Measurements from ENCODE around the gene DDX49. TPM values are rescaled to one million over a fixed set of nuclear protein-coding genes. Genes with fewer than 3 reads are reported as not detected.

Gene DDX49
- total and polyA plus RNA-seq, 8 donors, result 25.3 to 185 (median 53.5) TPM

DNA sequence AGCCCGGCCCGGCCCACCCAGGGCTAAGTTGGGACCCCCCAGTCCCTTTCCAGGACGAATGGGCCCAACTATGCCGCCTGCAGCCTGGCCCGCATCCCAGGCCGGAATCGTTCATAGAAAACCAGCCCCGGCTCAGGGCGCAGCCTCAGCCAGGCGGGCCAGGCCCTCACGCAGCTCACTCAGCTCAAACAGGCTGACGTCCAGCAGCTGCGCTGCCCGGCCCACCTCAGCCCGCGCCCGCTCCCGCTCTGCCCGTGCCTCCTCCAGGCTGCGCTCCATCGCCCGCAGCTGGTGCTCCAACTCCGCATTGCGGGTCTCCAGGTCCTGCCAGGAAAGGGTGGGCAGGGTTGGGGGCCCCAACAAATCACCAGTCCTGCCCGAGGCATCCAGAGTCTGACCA is 9.8 kb downstream of the DDX49 start:
- TF ChIP-seq POLR2AphosphoS5 (IDR thresholded peaks at IDR 0.05), result no peak
- no peak for TF ChIP-seq POLR2A (IDR thresholded peaks at IDR 0.05)
- TF ChIP-seq EP300 (IDR thresholded peaks at IDR 0.05), result no peak
- TF ChIP-seq, protein P1, sequence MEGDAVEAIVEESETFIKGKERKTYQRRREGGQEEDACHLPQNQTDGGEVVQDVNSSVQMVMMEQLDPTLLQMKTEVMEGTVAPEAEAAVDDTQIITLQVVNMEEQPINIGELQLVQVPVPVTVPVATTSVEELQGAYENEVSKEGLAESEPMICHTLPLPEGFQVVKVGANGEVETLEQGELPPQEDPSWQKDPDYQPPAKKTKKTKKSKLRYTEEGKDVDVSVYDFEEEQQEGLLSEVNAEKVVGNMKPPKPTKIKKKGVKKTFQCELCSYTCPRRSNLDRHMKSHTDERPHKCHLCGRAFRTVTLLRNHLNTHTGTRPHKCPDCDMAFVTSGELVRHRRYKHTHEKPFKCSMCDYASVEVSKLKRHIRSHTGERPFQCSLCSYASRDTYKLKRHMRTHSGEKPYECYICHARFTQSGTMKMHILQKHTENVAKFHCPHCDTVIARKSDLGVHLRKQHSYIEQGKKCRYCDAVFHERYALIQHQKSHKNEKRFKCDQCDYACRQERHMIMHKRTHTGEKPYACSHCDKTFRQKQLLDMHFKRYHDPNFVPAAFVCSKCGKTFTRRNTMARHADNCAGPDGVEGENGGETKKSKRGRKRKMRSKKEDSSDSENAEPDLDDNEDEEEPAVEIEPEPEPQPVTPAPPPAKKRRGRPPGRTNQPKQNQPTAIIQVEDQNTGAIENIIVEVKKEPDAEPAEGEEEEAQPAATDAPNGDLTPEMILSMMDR (IDR thresholded peaks at IDR 0.05), result no peak
- intact Hi-C loops (cut with DNase I; ENCODE audit: low total_unique reads), result no loop called here
- WGBS, 5 donors, result 85 to 93% (median 90%) methylated on average over 14 to 25 of the region's 25 CpGs
- Histone ChIP-seq H3K4me3 (no peak overlapping the region), H3K27me3 (no peaks in the 10 kb centered on the region), H3K4me1 (peaks cover 7 to 14% (median 12%) of the 10 kb centered on the region in 4 donors), H3K9me3 (no peaks in the 10 kb centered on the region), H3K36me3 (peaks cover 26 to 86% (median 74%) of the 10 kb centered on the region in 4 donors), H3K27ac (no peak overlapping the region)
- DNase-seq, result no peak

DNA sequence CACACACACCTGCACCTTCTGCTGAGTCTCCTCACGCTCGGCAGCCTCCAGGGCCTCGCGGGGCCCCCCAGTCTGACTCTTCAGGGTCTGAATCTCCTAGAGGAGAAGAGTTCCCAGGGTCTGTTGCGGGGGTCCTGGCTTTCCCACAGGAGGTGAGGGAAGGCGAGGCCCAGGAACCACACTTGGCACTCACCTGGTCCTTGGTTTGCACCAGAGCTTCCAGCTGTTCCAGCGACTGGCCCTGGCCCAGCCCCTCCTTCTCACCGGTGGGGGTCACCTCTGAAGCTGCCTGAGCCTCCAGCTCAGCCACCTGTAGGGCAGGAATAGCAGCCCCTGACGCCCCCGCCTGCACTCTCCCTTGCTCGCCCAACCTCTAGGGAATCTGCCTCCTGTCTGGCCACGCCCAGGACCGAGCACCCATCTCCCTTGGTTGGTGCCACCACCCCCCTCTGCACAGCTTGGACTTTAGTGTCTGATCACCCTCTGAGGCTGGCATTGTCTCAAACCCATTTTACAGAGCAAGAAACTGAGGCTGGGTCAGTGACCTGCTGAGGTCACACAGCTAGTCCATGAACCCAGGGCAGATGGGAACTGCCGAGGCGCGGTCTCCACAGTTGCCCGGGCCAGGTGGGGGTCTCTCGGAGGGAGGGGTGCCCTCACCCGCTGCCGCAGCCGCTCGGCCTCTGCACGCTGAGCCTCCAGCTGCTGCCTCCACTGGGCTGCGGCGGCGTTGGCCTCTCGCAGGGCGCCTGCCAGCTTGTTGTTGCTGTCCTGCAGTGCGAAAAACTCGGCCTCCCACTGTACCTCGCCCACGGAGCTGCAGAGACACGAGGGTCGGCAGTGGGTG is 12.0 kb downstream of the DDX49 start:
- intact Hi-C loops (cut with DNase I; ENCODE audit: low total_unique reads), result no loop called here
- no peak for TF ChIP-seq POLR2A (IDR thresholded peaks at IDR 0.05)
- TF ChIP-seq, protein P1 (IDR thresholded peaks at IDR 0.05), result no peak
- Histone ChIP-seq H3K4me3 (peak overlapping the region in 2 of 4 donors; percentile 24 to 33), H3K9me3 (no peaks in the 10 kb centered on the region), H3K27ac (no peak overlapping the region), H3K36me3 (peaks cover 11 to 69% (median 58%) of the 10 kb centered on the region in 4 donors), H3K4me1 (peaks cover 7 to 14% (median 12%) of the 10 kb centered on the region in 4 donors), H3K27me3 (no peaks in the 10 kb centered on the region)
- 82 to 90% (median 87%) methylated on average over 13 to 34 of the region's 34 CpGs for WGBS, 5 donors
- no peak for DNase-seq

DNA sequence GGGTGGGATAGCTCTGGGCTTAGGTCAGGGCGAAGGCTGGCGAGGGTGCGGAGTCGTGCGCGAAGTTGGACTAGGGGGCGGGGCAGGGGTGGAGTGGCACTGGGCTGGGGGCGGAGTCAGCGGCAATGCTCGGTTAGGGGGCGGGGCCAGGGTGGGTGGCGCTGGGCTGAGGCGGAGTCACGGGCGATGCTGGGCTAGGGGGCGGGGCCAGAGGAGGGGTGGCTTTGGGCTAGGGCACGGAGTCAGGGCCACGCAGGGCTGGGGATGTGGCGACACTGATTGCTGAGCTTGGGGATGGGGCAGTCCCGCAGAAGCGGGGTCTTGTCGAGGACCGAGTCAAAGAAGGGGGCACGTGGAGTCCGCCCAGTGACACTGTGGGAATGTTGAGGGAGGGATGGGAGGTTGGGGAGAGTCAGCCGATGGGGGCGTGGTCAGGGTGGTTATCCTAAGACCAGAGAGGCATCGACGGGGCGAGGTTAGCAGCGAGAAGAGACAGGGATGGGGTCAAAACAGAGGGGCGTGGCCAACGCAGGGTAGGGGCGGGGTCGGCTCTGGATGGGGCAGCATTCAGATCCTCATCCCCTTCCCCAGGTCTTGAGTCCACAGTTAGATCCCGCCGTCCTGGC is 12.8 kb downstream of the DDX49 start:
- Histone ChIP-seq H3K27me3 (no peaks in the 10 kb centered on the region), H3K36me3 (peaks cover 11 to 61% (median 51%) of the 10 kb centered on the region in 4 donors), H3K4me3 (peak overlapping the region; percentile 7 to 38 (median 28)), H3K27ac (no peak overlapping the region), H3K4me1 (peaks cover 7 to 14% (median 12%) of the 10 kb centered on the region in 4 donors), H3K9me3 (no peaks in the 10 kb centered on the region)
- peak; percentile 82 to 87 for DNase-seq
- TF ChIP-seq POLR2AphosphoS5 (IDR thresholded peaks at IDR 0.05), result no peak
- TF ChIP-seq EP300 (IDR thresholded peaks at IDR 0.05), result no peak
- TF ChIP-seq POLR2A (IDR thresholded peaks at IDR 0.05), result no peak
- TF ChIP-seq, protein P1 (IDR thresholded peaks at IDR 0.05), result no peak
- 9 to 20% (median 15%) methylated on average over 23 to 37 of the region's 37 CpGs for WGBS, 5 donors
- intact Hi-C loops (cut with DNase I; ENCODE audit: low total_unique reads), result no loop called here

DNA sequence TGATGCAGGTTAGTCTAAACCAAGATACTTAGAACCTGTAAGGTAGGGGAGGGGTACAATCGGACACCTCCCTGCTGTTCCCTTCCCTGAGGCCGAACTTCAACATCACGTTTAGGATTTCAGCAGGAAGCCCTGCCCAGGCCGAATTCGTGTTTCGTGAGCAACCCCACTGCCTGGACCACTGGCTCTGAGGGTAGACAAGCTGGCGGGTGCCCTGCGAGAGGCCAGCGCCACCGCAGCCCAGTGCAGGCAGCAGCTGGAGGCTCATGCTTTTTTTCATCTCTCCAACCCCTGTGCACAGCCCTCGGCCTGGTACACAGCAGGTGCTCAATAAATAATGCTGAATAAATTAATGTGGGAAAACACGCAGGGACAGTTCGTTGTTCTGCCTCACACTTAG is 13.8 kb downstream of the DDX49 start:
- Histone ChIP-seq H3K4me3 (no peak overlapping the region), H3K36me3 (peaks cover 6 to 60% (median 49%) of the 10 kb centered on the region in 4 donors), H3K27me3 (no peaks in the 10 kb centered on the region), H3K9me3 (no peaks in the 10 kb centered on the region), H3K4me1 (peaks cover 7 to 14% (median 12%) of the 10 kb centered on the region in 4 donors), H3K27ac (no peak overlapping the region)
- 83 to 90% (median 89%) methylated on average over 13 of the region's 13 CpGs for WGBS, 5 donors
- intact Hi-C loops (cut with DNase I; ENCODE audit: low total_unique reads), result no loop called here
- no peak for DNase-seq
- TF ChIP-seq POLR2A (IDR thresholded peaks at IDR 0.05) (no peak), EP300 (IDR thresholded peaks at IDR 0.05) (no peak), POLR2AphosphoS5 (IDR thresholded peaks at IDR 0.05) (no peak)
- TF ChIP-seq, protein P1 (IDR thresholded peaks at IDR 0.05), result no peak

All from stomach (tissue), 9 donors.